Measurements from ENCODE around the gene GOLGA8B.

The GOLGA8B gene

DNA sequence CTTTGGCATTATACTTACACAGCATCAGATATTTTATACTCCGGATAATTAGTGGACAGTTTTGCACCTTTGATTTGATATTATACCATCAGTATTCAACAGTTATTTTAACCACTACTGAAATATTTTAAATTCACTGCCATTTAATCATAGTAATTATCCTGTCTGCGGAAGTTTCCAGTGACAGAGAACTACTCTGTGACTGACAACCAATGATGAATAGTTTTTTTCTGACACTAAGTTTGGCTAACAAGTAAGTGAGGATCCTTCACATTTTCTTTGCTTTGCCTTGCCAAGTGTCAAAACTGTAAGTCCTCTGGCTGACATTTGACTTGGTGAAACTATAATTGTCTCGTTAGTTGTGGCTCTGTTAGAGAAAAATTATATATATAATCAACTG is 30.5 kb upstream of the GOLGA8B start:
- Histone ChIP-seq H3K36me3 (ENCODE audit: control insufficient read depth, insufficient read depth, low read length) (no peaks in the 10 kb centered on the region), H3K9me3 (ENCODE audit: control insufficient read depth, insufficient read depth, low read depth, low read length) (no peaks in the 10 kb centered on the region), H3K27ac (ENCODE audit: low read depth, low read length) (no peak overlapping the region), H3K9ac (ENCODE audit: low read length) (no peak overlapping the region), H3K4me1 (ENCODE audit: control insufficient read depth, insufficient read depth, low read length) (no peaks in the 10 kb centered on the region; the same call in 1 of the 2 replicates), H3K4me3 (ENCODE audit: low read depth, low read length) (no peak overlapping the region), H3K27me3 (ENCODE audit: control insufficient read depth, insufficient read depth, low read length) (no peaks in the 10 kb centered on the region)

DNA sequence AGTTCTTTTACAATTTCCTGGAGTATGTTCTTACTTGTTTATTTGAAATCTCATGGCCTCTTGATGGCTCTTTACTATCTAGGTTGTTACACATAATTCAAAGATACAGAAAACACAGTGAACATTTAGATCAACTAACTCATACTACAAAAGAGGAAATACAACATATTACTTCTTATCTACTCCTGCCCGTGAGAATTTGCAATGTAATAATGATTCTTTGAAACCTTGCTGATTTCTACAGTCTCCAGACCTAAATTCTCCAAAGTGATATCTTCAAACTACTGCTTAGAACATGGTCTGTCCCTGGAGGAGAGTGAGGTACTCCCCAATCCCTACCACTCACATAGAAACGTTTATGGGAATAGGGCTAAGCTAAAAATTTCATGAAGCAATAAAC is 29.9 kb upstream of the GOLGA8B start:
- no peaks in the 10 kb centered on the region for H3K36me3 ChIP-seq (ENCODE audit: control insufficient read depth, insufficient read depth, low read length)
- no peak overlapping the region for H3K9ac ChIP-seq (ENCODE audit: low read length)
- H3K4me3 ChIP-seq (ENCODE audit: low read depth, low read length): no peak overlapping the region
- H3K27ac ChIP-seq (ENCODE audit: low read depth, low read length): no peak overlapping the region
- no peaks in the 10 kb centered on the region; the same call in 1 of the 2 replicates for H3K4me1 ChIP-seq (ENCODE audit: control insufficient read depth, insufficient read depth, low read length)
- no peaks in the 10 kb centered on the region for H3K27me3 ChIP-seq (ENCODE audit: control insufficient read depth, insufficient read depth, low read length)
- no peaks in the 10 kb centered on the region for H3K9me3 ChIP-seq (ENCODE audit: control insufficient read depth, insufficient read depth, low read depth, low read length)

DNA sequence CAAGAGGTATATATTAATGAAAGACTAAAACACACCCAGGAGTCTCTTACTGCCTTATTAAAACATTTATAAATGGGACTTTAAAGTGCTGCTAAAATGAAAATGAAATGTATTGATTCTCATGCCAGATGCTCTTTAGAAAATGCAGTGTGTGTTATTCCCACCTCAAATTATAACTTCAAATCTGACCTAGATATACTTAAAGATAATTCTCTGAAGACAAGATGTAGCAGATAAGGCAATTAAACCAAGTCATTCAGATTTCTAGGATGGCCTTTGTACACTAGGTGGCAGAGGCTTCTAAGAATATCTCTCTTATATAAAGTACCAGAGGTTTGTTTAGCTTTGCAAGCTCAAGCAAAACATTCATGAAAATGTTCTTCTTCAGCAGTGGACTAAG is 26.9 kb upstream of the GOLGA8B start:
- Histone ChIP-seq H3K36me3 (ENCODE audit: control insufficient read depth, insufficient read depth, low read length) (no peaks in the 10 kb centered on the region), H3K27ac (ENCODE audit: low read depth, low read length) (no peak overlapping the region), H3K4me1 (ENCODE audit: control insufficient read depth, insufficient read depth, low read length) (no peaks in the 10 kb centered on the region; the same call in 1 of the 2 replicates), H3K9ac (ENCODE audit: low read length) (no peak overlapping the region), H3K4me3 (ENCODE audit: low read depth, low read length) (no peak overlapping the region), H3K9me3 (ENCODE audit: control insufficient read depth, insufficient read depth, low read depth, low read length) (no peaks in the 10 kb centered on the region), H3K27me3 (ENCODE audit: control insufficient read depth, insufficient read depth, low read length) (no peaks in the 10 kb centered on the region)

DNA sequence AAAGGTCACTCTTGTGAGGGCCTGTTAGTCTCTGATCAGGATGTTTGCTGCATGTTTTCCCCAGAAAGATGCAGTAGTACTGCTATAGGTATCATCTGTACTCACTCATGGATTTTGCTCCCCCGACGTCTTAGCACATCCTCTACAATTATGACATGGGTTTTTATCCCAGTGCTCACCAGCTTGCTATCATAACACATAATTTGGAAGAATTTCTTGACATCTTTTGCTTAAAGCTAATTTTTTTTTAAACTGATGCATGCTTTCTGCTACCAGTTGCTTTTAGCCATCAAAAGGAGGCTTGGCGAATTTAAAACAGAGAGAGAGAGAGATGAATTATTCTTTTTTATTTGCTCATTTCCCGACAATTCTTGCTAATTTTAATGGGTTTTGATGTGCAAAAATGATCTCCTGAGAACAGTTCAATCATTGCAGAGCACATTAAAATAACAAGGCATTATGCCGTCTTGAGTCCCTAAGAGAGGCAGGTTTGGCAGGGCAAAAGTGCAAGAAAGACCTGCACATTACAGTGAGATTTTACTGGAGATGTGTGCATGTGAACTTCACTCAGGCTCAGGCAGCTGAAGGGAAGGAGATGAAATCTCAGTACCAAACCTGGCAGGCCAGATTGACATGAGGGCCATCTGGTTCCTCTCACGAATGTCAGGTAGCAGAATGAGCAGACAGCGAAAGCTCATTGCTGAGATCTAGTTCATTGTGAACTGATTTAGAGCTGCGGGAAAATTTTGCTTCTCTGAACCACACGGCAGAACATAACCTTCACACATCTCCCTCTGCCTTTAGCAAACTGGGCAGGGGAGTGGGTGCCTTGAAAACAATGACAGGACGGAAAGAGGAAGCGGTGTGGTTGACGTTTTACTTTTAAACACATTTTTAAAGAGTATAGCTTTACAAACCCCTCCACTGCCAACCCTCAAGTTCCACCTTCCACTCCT is 25.9 kb upstream of the GOLGA8B start:
- Histone ChIP-seq H3K9ac (ENCODE audit: low read length) (no peak overlapping the region), H3K27ac (ENCODE audit: low read depth, low read length) (no peak overlapping the region), H3K27me3 (ENCODE audit: control insufficient read depth, insufficient read depth, low read length) (no peaks in the 10 kb centered on the region), H3K9me3 (ENCODE audit: control insufficient read depth, insufficient read depth, low read depth, low read length) (no peaks in the 10 kb centered on the region), H3K4me3 (ENCODE audit: low read depth, low read length) (no peak overlapping the region), H3K36me3 (ENCODE audit: control insufficient read depth, insufficient read depth, low read length) (no peaks in the 10 kb centered on the region), H3K4me1 (ENCODE audit: control insufficient read depth, insufficient read depth, low read length) (no peaks in the 10 kb centered on the region; the same call in 1 of the 2 replicates)

DNA sequence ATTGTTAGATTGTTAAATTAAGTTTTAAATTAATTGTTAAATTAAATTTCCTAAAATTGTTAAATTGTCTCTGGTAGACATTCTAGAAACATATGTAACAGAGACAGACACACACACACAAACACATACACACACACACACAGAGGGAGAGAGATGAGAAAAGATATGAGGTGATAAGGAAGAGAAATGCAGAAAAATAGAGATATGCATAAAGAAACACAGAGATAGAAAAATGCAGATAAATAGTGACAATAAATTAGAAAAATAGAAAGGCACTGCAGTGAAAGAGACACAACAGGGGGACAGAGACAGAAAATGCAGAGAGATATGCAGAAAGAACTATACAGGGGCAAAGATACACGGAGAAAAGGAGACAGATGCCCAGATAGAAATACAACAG is 25.1 kb upstream of the GOLGA8B start:
- Histone ChIP-seq H3K36me3 (ENCODE audit: control insufficient read depth, insufficient read depth, low read length) (no peaks in the 10 kb centered on the region), H3K9me3 (ENCODE audit: control insufficient read depth, insufficient read depth, low read depth, low read length) (no peaks in the 10 kb centered on the region), H3K27ac (ENCODE audit: low read depth, low read length) (no peak overlapping the region), H3K9ac (ENCODE audit: low read length) (no peak overlapping the region), H3K4me3 (ENCODE audit: low read depth, low read length) (no peak overlapping the region), H3K27me3 (ENCODE audit: control insufficient read depth, insufficient read depth, low read length) (no peaks in the 10 kb centered on the region), H3K4me1 (ENCODE audit: control insufficient read depth, insufficient read depth, low read length) (no peaks in the 10 kb centered on the region; the same call in 1 of the 2 replicates)

DNA sequence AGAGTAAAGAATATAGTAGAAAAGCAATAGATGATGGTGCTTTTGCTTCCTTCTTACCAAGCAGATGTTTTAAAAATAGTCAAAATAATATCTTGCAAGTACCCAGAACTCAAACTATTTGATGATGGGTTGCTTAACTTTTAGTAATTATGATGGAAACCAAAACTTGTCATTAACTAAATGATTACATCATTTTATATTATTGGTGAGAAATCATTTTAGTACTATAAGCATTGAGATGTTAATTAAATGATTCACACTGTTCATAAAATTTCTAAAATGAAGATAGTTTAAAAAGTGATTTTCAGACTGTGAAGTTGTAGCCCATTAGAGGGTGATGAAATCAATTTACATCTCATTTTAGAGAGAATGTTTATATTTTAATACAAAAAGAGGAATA is 24.4 kb upstream of the GOLGA8B start:
- Histone ChIP-seq H3K27me3 (ENCODE audit: control insufficient read depth, insufficient read depth, low read length) (no peaks in the 10 kb centered on the region), H3K9ac (ENCODE audit: low read length) (no peak overlapping the region), H3K9me3 (ENCODE audit: control insufficient read depth, insufficient read depth, low read depth, low read length) (no peaks in the 10 kb centered on the region), H3K36me3 (ENCODE audit: control insufficient read depth, insufficient read depth, low read length) (no peaks in the 10 kb centered on the region), H3K4me1 (ENCODE audit: control insufficient read depth, insufficient read depth, low read length) (no peaks in the 10 kb centered on the region; the same call in 1 of the 2 replicates), H3K27ac (ENCODE audit: low read depth, low read length) (no peak overlapping the region), H3K4me3 (ENCODE audit: low read depth, low read length) (no peak overlapping the region)

DNA sequence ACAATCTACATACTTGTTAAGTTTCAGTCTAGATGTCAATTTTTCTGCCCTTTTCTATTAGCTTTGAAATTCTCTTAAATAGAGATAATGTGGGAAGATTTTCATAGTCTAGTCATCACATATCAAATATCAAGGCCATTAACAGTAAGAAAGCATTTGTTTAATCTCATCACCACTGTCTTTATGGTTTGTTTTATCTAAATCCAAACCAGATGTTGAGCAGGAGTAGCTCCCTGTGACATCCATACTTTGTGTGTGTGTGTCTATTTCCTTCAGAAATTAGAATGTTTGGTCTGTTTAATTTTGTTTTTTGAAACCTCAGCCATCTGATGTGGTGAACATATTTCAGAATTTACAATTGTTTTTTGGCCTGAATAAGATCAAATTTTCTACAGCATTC is 23.1 kb upstream of the GOLGA8B start:
- H3K4me3 ChIP-seq (ENCODE audit: low read depth, low read length): no peak overlapping the region
- no peak overlapping the region for H3K9ac ChIP-seq (ENCODE audit: low read length)
- H3K27ac ChIP-seq (ENCODE audit: low read depth, low read length): no peak overlapping the region
- no peaks in the 10 kb centered on the region for H3K9me3 ChIP-seq (ENCODE audit: control insufficient read depth, insufficient read depth, low read depth, low read length)
- H3K36me3 ChIP-seq (ENCODE audit: control insufficient read depth, insufficient read depth, low read length): no peaks in the 10 kb centered on the region
- H3K27me3 ChIP-seq (ENCODE audit: control insufficient read depth, insufficient read depth, low read length): no peaks in the 10 kb centered on the region
- H3K4me1 ChIP-seq (ENCODE audit: control insufficient read depth, insufficient read depth, low read length): no peaks in the 10 kb centered on the region; the same call in 1 of the 2 replicates

DNA sequence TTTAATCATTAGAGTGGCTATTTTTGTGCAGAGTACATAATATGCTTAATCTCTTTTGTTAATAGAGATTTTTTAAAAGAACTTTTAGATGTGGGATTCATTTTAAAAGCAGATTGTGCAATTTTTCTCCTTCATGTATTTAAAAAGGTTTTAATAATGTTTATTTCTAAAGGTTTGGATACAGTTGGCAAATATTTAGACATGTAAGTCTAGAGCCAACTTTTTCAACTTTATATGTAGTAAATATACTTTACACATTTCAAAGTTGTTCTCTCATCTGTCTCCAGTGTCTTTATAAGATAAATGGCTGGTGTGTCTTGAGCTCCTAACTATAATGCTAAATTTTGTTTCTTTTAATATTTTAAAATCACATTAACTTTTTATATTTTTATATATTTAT is 22.7 kb upstream of the GOLGA8B start:
- Histone ChIP-seq H3K36me3 (ENCODE audit: control insufficient read depth, insufficient read depth, low read length) (no peaks in the 10 kb centered on the region), H3K4me1 (ENCODE audit: control insufficient read depth, insufficient read depth, low read length) (no peaks in the 10 kb centered on the region; the same call in 1 of the 2 replicates), H3K27me3 (ENCODE audit: control insufficient read depth, insufficient read depth, low read length) (no peaks in the 10 kb centered on the region), H3K9ac (ENCODE audit: low read length) (no peak overlapping the region), H3K4me3 (ENCODE audit: low read depth, low read length) (no peak overlapping the region), H3K9me3 (ENCODE audit: control insufficient read depth, insufficient read depth, low read depth, low read length) (no peaks in the 10 kb centered on the region), H3K27ac (ENCODE audit: low read depth, low read length) (no peak overlapping the region)

DNA sequence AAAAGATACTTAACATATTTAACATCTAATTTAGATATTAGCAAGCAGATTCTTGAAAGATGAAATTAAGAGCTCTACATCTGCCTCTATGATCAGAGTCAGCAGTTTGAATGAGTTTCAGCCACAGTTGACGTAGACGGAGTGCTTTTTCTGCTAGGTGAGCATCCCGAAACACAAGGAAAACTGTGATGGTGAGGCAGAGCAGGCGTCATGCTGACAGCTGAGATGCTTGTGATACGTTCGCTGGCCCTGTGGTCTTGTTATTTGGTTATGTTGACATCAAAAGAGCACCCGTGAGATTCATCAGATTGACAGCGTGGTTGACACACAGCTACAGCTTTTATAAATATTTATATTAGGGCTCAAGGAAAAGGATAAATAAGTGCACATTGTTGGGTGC is 19.6 kb upstream of the GOLGA8B start:
- Histone ChIP-seq H3K9me3 (ENCODE audit: control insufficient read depth, insufficient read depth, low read depth, low read length) (no peaks in the 10 kb centered on the region), H3K4me1 (ENCODE audit: control insufficient read depth, insufficient read depth, low read length) (no peaks in the 10 kb centered on the region), H3K27ac (ENCODE audit: low read depth, low read length) (no peak overlapping the region), H3K4me3 (ENCODE audit: low read depth, low read length) (no peak overlapping the region), H3K36me3 (ENCODE audit: control insufficient read depth, insufficient read depth, low read length) (no peaks in the 10 kb centered on the region), H3K9ac (ENCODE audit: low read length) (no peak overlapping the region), H3K27me3 (ENCODE audit: control insufficient read depth, insufficient read depth, low read length) (no peaks in the 10 kb centered on the region)

DNA sequence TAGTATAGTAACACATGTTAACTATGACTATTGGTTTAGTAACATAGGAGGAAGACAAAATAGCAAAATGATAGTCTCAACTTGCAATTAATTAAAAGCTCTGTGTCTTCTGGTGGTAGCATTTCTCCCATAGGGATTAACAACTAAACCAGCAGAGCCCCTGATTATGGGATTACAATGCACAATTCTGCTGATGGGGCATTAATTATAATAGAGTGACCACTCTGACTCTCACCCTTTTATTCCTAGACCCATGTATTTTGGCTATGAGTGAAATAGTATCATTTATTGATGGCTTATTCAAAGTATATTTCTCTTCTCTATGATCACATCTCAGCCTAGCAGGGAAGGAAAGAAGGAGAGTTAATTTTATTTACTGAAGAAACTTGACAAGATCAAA is 17.5 kb upstream of the GOLGA8B start:
- no peaks in the 10 kb centered on the region for H3K4me1 ChIP-seq (ENCODE audit: control insufficient read depth, insufficient read depth, low read length)

DNA sequence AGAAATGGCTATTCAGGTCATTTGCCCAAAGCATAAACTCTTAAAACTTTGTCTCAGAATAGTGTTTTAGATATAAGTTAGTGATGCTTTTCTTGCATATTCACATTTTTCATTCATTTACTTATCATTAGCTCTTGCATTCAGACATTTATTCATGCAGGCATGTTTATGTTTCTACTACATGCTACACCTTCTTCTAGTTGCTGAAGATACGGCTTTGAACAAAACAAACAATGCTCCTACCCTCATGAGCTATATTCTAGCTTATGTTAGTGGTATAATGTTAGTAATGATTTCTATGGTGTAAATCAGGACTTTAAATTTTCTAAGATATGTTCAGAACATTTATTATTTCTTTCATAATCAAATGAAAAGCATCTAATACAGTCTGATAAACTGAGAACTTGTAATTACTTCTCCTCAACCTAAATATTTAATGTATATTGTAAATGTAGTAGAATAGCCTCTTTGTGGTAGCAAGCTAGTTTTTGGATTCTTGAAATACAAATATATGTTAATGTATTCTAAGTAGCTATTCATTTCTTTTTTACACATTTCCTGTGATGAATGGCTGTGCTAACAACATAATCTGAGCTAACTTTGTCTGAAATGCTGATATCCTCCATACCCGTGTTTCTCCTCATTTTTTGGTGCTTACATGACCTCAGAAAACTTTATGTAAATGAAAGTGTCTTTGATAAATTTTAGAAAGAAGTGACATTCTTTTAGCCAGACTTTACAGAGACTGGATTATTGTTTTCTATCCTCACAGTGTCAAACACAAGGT is 15.5 kb upstream of the GOLGA8B start:
- Histone ChIP-seq H3K9me3 (ENCODE audit: control insufficient read depth, insufficient read depth, low read depth, low read length) (no peaks in the 10 kb centered on the region), H3K27ac (ENCODE audit: low read depth, low read length) (no peak overlapping the region), H3K36me3 (ENCODE audit: control insufficient read depth, insufficient read depth, low read length) (no peaks in the 10 kb centered on the region), H3K4me1 (ENCODE audit: control insufficient read depth, insufficient read depth, low read length) (no peaks in the 10 kb centered on the region), H3K9ac (ENCODE audit: low read length) (no peak overlapping the region), H3K4me3 (ENCODE audit: low read depth, low read length) (no peak overlapping the region), H3K27me3 (ENCODE audit: control insufficient read depth, insufficient read depth, low read length) (no peaks in the 10 kb centered on the region)

More for the DNA sequence above, 17.5 kb upstream of the GOLGA8B start:
- no peak overlapping the region for H3K9ac ChIP-seq (ENCODE audit: low read length)
- no peak overlapping the region for H3K4me3 ChIP-seq (ENCODE audit: low read depth, low read length)
- H3K27me3 ChIP-seq (ENCODE audit: control insufficient read depth, insufficient read depth, low read length): no peaks in the 10 kb centered on the region
- H3K36me3 ChIP-seq (ENCODE audit: control insufficient read depth, insufficient read depth, low read length): no peaks in the 10 kb centered on the region
- H3K27ac ChIP-seq (ENCODE audit: low read depth, low read length): no peak overlapping the region
- no peaks in the 10 kb centered on the region for H3K9me3 ChIP-seq (ENCODE audit: control insufficient read depth, insufficient read depth, low read depth, low read length)
